Epidermal melanocyte (primary cell): ENCODE measurements around the gene GRK3.
"Not testable (repeated sequence)": the region's sequence is repeated elsewhere in the genome, so short reads cannot be mapped to it uniquely, and the experiment has no call there.

Experiments
- DNase-seq: peaks from one replicate; pipeline ENCODE4 v3.0.0; 2011; ENCODE audit warnings: low spot score; ENCODE audit not compliant: insufficient read length

The GRK3 gene

DNA sequence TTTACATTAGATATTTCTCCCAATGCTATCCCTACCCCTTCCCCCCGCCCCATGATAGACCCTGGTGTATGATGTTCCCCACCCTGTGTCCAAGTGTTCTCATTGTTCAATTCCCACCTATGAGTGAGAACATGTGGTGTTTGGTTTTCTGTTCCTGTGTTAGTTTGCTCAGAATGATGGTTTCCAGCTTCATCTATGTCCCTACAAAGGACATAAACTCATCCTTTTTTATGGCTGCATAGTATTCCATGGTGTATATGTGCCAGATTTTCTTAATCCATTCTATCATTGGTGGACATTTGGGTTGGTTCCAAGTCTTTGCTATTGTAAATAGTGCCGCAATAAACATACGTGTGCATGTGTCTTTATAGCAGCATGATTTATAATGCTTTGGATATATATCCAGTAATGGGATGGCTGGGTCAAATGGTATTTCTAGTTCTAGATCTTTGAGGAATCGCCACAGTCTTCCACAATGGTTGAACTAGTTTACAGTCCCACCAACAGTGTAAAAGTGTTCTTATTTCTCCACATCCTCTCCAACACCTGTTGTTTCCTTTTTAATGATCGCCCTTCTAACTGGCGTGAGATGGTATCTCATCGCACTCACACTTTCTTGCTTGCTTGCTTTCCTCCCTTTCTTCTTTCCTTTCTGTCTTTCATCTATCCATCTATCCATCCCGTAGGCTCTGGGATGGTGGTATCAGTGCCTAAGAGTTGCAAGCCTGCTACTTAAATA lies 7.7 kb downstream of the GRK3 start:
- DNase-seq = not testable (repeated sequence)

DNA sequence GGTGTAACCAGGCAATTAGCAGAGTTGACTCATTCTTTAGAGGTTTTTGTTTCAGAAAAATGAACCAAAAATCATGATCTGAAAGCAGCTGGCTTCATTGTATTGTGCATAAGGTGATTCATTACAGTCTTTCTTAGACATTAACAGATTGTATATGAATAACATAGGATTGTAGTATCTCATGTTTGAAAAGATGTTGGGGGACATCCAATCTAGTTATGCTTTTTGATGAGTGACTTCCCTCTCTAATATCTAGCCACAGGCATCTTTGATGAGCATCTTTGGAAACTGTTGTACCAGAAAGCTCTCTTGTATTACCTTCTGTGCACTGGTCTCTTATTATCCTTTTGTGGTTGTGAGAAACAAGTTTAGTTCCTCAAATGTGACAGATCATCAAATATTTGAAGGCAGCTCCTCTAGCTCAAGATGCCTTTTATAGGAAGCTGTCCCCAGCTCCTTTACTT lies 8.3 kb downstream of the GRK3 start:
- no peak for DNase-seq

DNA sequence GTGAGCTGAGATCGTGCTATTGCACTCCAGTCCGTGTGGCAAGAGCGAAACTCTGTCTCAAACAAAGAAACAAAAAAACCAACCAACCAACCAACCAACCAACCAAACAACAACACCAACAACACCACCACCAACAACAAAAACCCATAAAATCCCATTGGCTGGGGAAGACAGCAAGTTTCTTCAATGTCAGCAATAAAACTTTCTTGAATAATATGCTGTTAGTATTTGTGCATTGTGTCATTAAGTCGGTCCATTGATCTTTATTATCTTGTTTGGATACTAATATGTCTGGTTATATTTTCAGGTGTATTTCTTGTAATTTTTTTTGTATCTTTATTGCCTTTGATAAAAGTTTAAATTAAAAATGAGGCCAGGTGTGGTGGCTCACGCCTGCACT lies 9.4 kb downstream of the GRK3 start:
- DNase-seq = no peak

- DNase-seq = no peak
Measured at GRCh38 chr22:25574736-25575135, 10.3 kb downstream of the GRK3 start.

GRCh38 chr22:25575674-25576392 lies 11.4 kb downstream of the GRK3 start:
- not testable (repeated sequence) for DNase-seq

GRCh38 chr22:25581452-25581851 lies 17.0 kb downstream of the GRK3 start:
- DNase-seq = not testable (repeated sequence)

DNA sequence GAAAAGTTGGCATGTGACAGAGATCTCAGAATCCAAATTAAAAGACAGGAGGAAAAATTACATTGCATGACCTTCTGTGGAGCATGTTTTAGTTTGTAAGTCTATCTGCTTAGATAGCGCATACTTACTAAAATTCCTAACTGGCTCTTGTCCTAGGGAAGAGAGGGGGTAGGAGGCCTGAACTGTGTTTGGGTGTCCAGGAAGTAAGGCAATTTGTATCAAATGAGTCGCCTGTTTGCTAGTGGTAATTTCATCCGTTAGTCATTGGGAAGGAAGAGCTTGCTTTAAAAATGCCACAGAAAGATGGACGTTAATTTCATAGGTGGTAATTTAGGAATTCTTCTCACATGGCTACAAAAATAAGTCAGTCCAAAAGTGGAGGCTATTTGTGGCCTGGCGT lies 18.5 kb downstream of the GRK3 start:
- DNase-seq = no peak

- DNase-seq = not testable (repeated sequence)
Measured at GRCh38 chr22:25584993-25585392, 20.5 kb downstream of the GRK3 start.

DNA sequence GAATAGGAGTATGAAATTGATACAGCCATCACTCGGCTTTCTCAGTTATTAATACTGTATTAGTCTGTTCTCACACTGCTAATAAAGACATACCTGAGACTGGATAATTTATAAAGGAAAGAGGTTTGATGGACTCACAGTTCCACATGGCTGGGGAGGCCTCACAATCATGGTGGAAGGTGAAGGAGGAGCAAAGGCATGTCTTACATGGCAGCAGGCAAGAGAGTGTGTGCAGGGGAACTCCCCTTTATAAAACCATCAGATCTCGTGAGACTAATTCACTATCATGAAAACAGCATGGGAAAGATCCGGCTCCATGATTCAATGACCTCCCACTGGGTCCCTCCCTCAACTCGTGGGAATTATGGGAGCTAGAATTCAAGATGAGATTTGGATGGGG lies 25.2 kb downstream of the GRK3 start:
- not testable (repeated sequence) for DNase-seq

DNA sequence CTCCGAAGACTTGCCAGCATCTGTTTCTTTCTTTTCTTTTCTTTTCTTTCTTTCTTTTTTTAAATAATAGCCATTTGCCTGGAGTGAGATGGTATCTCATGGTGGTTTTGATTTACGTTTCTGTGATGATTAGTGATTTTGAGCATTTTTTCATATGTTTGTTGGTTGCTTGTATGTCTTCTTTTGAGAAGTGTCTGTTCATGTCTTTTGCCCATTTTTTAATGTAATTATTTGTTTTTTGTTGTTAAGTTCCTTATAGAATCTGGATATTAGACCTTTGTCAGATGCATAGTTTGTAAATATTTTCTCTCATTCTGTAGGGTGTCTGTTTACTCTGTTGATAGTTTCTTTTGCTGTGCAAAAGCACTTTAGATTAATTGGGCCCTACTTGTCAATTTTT lies 28.8 kb downstream of the GRK3 start:
- not testable (repeated sequence) for DNase-seq

GRCh38 chr22:25598609-25599008 lies 34.1 kb downstream of the GRK3 start:
- no peak for DNase-seq

- DNase-seq = no peak
Measured at GRCh38 chr22:25602445-25602844, 38.0 kb downstream of the GRK3 start.

DNA sequence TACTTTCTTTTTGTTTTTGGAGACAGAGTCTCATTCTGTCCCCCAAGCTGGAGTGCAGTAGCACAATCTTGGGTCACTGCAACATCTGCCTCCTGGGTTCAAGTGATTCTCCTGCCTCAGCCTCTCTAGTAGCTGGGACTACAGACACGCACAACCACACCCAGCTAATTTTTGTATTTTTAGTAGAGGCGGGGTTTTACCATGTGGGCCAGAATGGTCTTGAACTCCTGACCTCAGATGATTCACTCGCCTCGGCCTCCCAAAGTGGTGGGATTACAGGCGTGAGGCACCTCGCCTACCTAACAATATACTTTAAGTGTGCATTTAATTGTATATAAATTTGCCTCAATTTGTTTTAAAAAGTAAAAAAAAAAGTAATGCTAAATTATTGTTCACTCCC lies 38.4 kb downstream of the GRK3 start:
- no peak for DNase-seq

DNA sequence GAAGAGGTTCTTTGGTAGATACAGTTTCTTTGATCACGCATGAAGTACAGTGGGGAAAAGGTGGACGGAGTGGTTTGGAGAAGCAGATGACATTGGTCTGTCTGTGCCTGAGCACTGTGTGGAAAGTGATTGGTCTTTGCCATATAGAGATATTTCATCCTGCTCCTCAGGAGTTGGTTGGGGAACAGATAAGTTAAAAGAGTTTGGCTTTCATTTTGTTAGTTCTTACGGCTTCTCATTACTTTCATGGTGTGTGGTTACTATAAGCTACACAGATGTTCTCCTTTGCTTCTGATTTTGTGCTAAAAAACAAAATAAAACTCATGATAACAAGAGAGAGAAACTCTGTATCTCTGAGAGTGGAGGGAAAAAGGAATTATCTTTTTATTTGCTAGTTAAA lies 40.7 kb downstream of the GRK3 start:
- DNase-seq = not testable (repeated sequence)

DNA sequence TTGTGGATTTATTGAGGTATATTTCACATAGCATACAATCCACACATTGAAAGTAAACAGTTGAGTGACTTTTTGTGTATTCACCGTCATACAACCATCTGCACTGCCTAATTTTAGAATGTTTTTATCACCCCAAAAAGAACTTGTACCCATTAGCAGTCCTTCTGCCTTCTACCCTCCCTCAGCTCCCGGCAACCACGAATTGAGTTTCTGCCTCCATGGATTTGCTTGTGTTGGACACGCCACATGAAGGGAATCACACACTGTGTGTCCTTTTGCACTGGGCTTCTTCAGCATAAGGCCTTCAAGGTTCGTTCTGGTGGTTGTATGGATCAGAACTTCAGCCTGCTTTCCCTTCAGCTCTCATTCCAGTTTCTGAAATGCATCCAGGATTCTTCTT lies 41.1 kb downstream of the GRK3 start:
- DNase-seq = not testable (repeated sequence)

DNA sequence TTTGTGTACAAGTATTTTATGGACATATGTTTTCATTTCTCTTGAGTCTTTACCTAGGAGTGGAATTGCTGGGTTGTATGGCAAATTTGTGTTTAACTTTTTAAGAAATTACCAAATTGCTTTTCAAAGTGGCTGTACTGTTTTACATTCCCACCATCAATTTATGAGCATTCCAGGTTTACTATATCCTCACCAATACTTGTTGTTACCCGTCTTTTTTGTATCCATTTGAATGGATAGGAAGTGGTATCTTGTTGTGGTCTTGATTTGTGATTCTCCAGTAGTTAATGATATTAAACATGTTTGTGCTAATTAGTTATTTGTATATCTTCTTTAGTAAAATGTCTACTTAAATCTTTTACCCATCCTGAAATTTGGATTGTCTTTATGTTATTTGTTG lies 46.8 kb downstream of the GRK3 start:
- DNase-seq = not testable (repeated sequence)

DNA sequence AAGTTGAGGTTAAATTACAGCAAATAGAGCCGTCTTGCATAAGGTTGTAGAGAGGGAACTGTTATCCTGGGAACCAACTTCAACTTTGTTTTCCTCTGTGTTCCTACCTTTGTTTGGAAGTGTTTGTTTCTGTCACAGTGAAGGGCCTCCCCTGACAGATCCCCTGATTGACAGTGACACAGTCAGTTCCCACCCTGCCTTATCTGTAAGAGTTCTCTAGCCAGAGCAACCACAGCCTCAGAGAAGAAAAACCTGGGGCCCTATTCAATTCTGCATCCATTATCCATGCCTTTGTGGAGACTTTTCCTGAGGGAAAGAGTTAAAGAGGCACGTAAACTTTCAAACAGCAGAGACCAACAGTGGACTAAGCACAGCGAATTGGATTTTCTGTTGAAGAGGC lies 48.7 kb downstream of the GRK3 start:
- not testable (repeated sequence) for DNase-seq

- DNase-seq = not testable (repeated sequence)
Measured at GRCh38 chr22:25613558-25613957, 49.1 kb downstream of the GRK3 start.

- not testable (repeated sequence) for DNase-seq
Measured at GRCh38 chr22:25614791-25615190, 50.3 kb downstream of the GRK3 start.

DNA sequence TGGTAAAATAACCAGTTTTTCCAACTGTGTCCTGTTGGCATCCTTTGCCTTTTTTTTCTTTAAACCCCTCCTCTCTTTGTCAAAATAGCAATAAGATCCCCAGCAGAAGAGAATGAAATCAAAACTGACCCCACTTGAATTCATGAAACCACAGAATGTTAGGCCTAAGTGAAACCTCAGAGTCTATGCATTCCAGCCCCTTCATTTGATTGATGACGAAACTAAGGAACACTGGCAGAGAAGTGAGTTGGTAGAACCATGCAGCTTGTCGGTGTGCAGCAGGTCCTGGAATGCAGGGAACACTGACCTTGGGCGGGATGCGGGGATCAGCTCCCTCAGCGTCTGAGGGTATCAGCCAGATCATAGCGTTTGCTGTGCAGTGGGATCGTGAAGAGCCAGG lies 57.5 kb downstream of the GRK3 start:
- no peak for DNase-seq

- no peak for DNase-seq
Measured at GRCh38 chr22:25623310-25623734, 58.8 kb downstream of the GRK3 start.

- no peak for DNase-seq
Measured at GRCh38 chr22:25623851-25624250, 59.4 kb downstream of the GRK3 start.

DNA sequence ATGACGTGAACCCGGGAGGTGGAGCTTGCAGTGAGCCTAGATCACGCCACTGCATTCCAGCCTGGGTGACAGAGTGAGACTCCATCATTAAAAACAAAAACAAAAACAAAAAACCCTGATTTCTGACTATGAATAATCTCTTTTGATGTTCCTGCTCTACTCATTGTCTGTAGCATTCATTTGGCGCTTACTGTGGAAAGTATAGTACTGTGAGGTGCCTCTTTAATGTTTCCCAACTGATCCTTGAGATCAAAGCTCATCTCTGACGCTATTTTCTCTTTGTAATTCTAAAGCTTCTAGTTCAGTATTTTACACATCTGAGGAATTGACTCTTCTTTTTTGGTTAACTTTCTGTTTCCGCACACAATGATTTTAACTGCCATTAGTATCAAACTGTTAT lies 60.0 kb downstream of the GRK3 start:
- DNase-seq = no peak
